Stimulated activated CD4-positive, alpha-beta T cell treated with anti-CD3 and anti-CD28 coated beads, TNF-alpha, amount 100 ng/mL, for 4 hours (primary cell): ENCODE results near the gene CLEC9A.

Experiments used
- DNase-seq, 3 experiments: peaks; one replicate each; pipeline ENCODE4 v3.0.0-alpha.2; 2020; ENCODE audit warnings: low read depth in 3 of 3

The CLEC9A gene

GRCh38 chr12:10110256-10110844 is 79.9 kb downstream of the CLEC9A start:
- DNase-seq = no peak

DNA sequence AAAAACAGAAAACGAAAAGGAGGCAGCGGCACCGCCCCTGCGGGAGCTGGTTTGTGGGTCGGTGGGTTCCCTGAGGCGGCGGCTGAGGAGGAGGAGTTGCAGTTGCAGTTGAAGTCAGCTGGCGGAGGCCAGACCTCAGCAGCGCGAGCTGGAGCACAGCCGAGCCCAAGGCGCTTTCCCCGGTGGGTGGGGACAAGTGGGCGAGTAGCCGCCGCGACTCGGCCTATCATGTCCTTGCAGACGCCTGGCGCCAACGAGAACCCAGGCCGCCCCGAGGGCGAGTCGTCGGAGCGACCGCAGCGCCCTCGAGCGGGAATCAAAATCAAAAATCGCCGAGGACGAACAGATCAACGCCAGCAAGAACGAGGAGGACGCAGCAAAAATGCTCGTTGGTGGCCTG is 81.0 kb downstream of the CLEC9A start:
- no peak for DNase-seq

DNA sequence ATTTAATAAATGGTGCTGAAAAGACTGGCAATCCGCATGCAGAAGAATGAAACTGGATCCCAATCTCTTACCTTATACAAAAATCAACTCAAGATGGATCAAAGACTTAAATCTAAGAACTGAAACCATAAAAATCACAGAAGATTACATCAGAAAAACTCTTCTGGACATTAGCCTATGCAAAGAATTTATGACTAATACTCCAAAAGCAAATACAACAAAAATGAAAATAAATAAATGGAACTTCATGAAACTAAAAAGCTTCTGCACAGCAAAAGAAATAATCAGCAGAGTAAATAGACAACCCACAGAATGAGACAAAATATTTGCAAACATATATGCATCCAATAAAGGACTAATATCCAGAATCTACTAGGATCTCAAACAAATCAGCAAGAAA is 82.6 kb downstream of the CLEC9A start:
- no peak for DNase-seq

DNA sequence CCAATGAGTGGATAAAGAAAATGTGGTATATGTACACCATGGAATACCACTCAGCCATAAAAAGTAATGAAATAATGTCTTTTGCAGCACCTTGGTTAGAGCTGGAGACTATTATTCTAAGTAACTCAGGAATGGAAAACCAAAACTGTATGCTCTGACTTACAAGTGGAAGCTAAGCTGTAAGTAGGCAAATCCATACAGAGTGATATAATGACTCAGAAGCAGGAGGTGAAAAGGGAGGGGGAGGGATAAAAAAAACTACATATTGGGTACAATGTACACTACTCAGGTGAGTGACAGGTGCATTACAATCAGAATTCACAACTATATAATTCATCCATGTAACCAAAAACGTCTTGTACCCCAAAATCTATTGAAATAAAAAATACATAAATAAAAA is 83.4 kb downstream of the CLEC9A start:
- DNase-seq = no peak

GRCh38 chr12:10115311-10115710 is 84.8 kb downstream of the CLEC9A start:
- no peak for DNase-seq
